ENCODE data around the gene TBC1D9. TPM values are rescaled to one million over a fixed set of nuclear protein-coding genes. Genes with fewer than 3 reads are reported as not detected.
"Not testable (repeated sequence)": the region's sequence is repeated elsewhere in the genome, so short reads cannot be mapped to it uniquely, and the experiment has no call there.

Gene TBC1D9
- total and polyA plus RNA-seq, 11 donors: 4.6 to 26.5 (median 13.3) TPM

DNA sequence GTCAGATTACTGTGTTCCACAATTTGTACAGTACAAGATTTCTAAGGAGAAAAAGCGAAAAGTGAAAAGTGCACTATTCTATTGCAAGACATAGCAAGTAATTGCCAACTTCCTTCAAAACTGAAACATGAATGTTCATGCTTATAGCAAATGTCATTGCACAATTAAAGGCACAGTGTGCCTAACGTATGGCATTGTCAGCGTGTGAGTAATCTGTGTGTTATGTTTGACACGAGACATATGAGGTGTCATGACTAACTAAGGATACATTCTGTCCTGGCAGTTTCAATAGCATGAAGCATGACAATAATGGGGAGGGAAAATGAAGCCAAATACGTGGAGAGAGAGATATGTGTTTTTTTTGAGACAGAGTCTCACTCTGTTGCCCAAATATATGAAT is 33.6 kb upstream of the TBC1D9 start:
- Histone ChIP-seq H3K4me1 (peaks cover 0 to 19% (median 0%) of the 10 kb centered on the region in 12 donors), H3K4me3 (no peak overlapping the region), H3K36me3 (no peaks in the 10 kb centered on the region), H3K27me3 (no peaks in the 10 kb centered on the region), H3K9me3 (peaks cover 0 to 9% (median under 1%) of the 10 kb centered on the region in 12 donors), H3K27ac (peak overlapping the region in 1 of 12 donors; percentile 91)
- TF ChIP-seq POLR2A (IDR thresholded peaks at IDR 0.05): no peak
- TF ChIP-seq, protein P1, sequence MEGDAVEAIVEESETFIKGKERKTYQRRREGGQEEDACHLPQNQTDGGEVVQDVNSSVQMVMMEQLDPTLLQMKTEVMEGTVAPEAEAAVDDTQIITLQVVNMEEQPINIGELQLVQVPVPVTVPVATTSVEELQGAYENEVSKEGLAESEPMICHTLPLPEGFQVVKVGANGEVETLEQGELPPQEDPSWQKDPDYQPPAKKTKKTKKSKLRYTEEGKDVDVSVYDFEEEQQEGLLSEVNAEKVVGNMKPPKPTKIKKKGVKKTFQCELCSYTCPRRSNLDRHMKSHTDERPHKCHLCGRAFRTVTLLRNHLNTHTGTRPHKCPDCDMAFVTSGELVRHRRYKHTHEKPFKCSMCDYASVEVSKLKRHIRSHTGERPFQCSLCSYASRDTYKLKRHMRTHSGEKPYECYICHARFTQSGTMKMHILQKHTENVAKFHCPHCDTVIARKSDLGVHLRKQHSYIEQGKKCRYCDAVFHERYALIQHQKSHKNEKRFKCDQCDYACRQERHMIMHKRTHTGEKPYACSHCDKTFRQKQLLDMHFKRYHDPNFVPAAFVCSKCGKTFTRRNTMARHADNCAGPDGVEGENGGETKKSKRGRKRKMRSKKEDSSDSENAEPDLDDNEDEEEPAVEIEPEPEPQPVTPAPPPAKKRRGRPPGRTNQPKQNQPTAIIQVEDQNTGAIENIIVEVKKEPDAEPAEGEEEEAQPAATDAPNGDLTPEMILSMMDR (IDR thresholded peaks at IDR 0.05): no peak
- WGBS, 4 donors: 58 to 73% (median 69%) methylated on average over 5 of the region's 5 CpGs
- DNase-seq (no peak), ATAC-seq (peak in 3 of 4 donors; percentile 18 to 49 (median 29))
- intact Hi-C loops (cut with DNase I): no loop called here

DNA sequence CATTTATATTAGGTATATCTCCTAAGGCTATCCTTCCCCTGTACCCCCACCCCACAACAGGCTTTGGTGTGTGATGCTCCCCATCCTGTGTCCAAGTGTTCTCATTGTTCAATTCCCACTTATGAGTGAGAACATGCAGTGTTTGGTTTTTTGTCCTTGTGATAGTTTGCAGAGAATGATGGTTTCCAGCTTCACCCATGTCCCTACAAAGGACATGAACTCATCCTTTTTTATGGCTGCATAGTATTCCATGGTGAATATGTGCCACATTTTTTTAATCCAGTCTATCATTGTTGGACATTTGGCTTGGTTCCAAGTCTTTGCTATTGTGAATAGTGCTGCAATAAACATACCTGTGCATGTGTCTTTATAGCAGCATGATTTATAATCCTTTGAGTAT is 26.6 kb upstream of the TBC1D9 start:
- H3K9me3 ChIP-seq; ATAC-seq; H3K27me3 ChIP-seq; intact Hi-C loops (cut with DNase I); H3K36me3 ChIP-seq; DNase-seq; H3K4me1 ChIP-seq; H3K27ac ChIP-seq; H3K4me3 ChIP-seq: not testable (repeated sequence)

DNA sequence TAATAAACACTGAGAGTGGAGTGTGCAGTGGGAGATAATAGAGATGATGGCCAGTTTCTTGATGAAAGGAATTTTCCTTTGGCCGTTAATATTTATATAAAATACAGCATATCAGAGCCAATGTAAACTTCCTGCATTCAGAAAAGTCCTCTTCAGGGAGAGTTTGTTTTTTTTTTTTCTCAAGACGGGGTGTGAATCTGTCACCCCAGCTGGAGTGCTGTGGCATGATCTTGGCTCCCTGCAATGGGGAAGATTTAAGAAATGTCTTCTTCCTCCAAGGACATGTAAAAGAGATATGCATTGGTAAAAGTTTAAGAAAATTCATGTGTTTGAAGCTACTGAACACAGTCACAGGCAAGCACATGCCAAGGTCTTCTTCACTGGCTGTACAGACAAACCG is 25.4 kb upstream of the TBC1D9 start:
- peaks cover 0 to 7% (median 0%) of the 10 kb centered on the region in 12 donors for H3K9me3 ChIP-seq
- TF ChIP-seq, protein P1 (IDR thresholded peaks at IDR 0.05): no peak
- TF ChIP-seq POLR2A (IDR thresholded peaks at IDR 0.05): no peak
- H3K27ac ChIP-seq: no peak overlapping the region
- H3K27me3 ChIP-seq: no peaks in the 10 kb centered on the region
- no peak for ATAC-seq
- no peaks in the 10 kb centered on the region for H3K36me3 ChIP-seq
- H3K4me1 ChIP-seq: no peaks in the 10 kb centered on the region
- DNase-seq: no peak
- no peak overlapping the region for H3K4me3 ChIP-seq
- intact Hi-C loops (cut with DNase I): no loop called here
- 53 to 62% (median 59%) methylated on average over 3 of the region's 3 CpGs for WGBS, 4 donors

DNA sequence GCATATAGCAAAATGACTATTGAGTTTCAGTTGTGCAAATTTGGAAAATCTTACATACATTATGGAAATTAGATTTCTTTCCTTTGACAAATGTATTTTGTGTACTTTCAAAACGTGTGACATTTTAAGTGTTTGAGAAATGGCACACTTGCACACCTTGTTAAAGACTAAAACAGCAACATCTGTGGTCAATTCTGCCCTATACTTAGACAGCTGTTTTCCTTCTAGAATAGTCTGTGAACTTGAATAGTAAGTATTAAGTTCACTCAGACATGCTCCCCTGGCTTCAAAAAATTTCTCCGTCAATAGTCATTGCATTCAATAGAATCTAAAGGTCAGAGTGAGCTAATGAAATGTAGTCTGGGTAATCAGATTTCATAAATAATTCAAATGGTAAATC is 21.7 kb upstream of the TBC1D9 start:
- ATAC-seq (no peak), DNase-seq (no peak)
- intact Hi-C loops (cut with DNase I): no loop called here
- H3K27ac ChIP-seq: no peak overlapping the region
- H3K36me3 ChIP-seq: no peaks in the 10 kb centered on the region
- H3K27me3 ChIP-seq: no peaks in the 10 kb centered on the region
- no peaks in the 10 kb centered on the region for H3K4me1 ChIP-seq
- H3K9me3 ChIP-seq: no peaks in the 10 kb centered on the region
- 79 to 86% (median 82%) methylated on average over 2 of the region's 2 CpGs for WGBS, 4 donors
- no peak for TF ChIP-seq POLR2A (IDR thresholded peaks at IDR 0.05)
- TF ChIP-seq, protein P1 (IDR thresholded peaks at IDR 0.05): no peak
- no peak overlapping the region for H3K4me3 ChIP-seq

DNA sequence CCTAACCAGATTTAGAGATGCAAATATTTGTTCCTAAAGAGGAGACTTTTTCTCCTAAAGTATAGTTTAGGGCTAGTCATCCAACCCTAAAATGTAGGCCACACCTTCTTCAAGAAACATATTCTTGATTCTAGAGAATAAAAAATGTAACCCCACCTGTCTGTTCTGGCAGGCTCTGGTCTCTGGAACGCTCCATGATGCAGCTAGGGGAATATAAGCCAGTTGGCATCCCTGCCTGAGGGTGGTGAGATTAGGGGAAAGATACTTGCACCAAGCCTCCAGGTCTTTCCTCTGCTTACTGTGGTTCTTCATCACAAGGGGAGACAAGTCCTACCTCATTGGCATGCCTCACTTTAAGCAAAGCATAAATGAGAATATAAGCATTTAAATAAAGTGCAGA is 21.2 kb upstream of the TBC1D9 start:
- H3K9me3 ChIP-seq: no peaks in the 10 kb centered on the region
- ATAC-seq: no peak
- WGBS, 4 donors: 79 to 85% (median 81%) methylated on average over 1 of the region's 1 CpG
- no peaks in the 10 kb centered on the region for H3K4me1 ChIP-seq
- no peaks in the 10 kb centered on the region for H3K36me3 ChIP-seq
- TF ChIP-seq, protein P1 (IDR thresholded peaks at IDR 0.05): no peak
- no peak for TF ChIP-seq POLR2A (IDR thresholded peaks at IDR 0.05)
- H3K4me3 ChIP-seq: no peak overlapping the region
- no peak for DNase-seq
- intact Hi-C loops (cut with DNase I): no loop called here
- no peaks in the 10 kb centered on the region for H3K27me3 ChIP-seq
- H3K27ac ChIP-seq: no peak overlapping the region
